Measurements from ENCODE around the gene KAT14.
"Not testable (repeated sequence)": the region's sequence is repeated elsewhere in the genome, so short reads cannot be mapped to it uniquely, and the experiment has no call there.

KAT14 gene, protein sequence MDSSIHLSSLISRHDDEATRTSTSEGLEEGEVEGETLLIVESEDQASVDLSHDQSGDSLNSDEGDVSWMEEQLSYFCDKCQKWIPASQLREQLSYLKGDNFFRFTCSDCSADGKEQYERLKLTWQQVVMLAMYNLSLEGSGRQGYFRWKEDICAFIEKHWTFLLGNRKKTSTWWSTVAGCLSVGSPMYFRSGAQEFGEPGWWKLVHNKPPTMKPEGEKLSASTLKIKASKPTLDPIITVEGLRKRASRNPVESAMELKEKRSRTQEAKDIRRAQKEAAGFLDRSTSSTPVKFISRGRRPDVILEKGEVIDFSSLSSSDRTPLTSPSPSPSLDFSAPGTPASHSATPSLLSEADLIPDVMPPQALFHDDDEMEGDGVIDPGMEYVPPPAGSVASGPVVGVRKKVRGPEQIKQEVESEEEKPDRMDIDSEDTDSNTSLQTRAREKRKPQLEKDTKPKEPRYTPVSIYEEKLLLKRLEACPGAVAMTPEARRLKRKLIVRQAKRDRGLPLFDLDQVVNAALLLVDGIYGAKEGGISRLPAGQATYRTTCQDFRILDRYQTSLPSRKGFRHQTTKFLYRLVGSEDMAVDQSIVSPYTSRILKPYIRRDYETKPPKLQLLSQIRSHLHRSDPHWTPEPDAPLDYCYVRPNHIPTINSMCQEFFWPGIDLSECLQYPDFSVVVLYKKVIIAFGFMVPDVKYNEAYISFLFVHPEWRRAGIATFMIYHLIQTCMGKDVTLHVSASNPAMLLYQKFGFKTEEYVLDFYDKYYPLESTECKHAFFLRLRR

DNA sequence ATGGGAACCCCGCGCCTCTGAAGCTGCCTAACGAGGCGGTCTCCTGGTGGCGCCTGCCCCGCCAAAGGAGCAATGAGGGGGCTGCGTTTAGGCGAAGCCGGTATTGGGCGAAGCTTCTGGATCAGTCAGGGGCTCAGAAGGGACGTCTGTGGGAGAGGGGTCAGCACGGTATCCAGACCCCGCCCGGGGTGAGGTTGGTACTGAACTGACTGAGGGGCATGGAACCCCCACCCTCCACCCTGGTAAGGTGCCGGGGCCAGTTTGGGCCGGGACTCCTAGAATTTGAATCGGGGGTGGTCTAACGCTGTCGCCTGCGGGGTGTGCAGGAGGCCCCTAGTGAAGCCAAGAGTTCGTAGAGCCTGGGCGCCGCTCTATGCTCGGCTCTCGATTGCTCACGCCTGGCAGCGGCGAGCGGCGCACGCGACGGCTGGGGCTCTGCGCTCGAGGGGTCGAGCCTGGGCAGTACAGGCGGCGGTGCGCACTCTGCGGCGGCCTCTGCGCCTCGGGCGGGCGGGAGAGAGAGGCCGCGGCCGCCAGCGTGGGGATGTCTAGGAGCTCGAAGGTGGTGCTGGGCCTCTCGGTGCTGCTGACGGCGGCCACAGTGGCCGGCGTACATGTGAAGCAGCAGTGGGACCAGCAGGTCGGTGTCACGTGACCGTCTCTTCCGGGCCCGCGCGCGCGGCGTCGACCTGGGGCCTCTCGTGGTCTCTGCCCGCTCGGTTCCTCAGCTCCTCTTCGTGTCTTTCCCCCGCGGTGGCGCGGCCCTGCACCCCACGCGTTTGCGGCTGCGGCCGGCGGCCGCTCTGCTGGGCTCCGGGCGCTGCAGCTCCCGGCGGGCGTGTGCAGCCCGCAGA lies at the start of gene KAT14, which contains the start of gene PET117:
Gene KAT14, plus strand, starts transcription at position 452 of the 854 bp plus-strand sequence. CDS start 4,798 bp downstream, outside the sequence.
Gene PET117, plus strand, starts transcription at position 452 of the 854 bp plus-strand sequence. Its CDS starts 93 bp downstream, at position 545.
- peak; percentile 94 for DNase-seq (ENCODE audit: low spot score)

DNA sequence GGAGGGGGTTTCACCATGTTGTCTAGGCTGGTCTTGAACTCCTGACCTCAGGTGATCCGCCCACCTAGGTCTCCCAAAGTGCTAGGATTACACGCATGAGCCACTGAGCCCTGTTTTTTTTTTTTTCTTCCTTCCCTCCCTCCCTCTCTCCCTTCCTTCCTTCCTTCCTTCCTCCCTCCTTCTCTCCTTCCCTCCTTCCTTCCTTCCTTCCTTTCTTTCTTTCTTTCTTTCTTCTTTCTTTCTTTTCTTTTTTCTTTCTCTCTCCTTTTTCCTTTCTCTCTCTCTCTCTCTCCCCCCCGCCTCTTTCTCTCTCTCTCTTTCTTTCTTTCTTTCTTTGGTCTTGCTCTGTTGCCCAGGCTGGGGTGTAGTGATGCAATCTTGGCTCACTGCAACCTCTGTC lies 49.4 kb upstream of the KAT14 start:
- DNase-seq (ENCODE audit: low spot score), result not testable (repeated sequence)

DNA sequence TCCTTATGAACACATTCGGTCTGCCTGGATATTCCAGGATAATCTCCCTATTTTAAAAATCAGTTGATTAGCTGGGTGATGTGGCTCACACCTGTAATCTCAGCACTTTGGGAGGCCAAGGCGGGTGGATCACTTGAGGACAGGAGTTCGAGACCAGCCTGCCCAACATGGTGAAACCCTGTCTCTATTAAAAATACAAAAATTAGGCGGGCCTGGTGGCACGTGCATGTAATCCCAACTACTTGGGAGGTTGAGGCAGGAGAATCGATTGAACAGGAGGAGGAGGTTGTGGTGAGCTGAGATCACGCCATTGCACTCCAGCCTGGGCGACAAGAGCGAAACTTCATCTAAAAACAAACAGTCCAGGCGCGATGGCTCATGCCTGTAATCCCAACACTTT lies 48.8 kb upstream of the KAT14 start:
- DNase-seq (ENCODE audit: low spot score), result not testable (repeated sequence)

DNA sequence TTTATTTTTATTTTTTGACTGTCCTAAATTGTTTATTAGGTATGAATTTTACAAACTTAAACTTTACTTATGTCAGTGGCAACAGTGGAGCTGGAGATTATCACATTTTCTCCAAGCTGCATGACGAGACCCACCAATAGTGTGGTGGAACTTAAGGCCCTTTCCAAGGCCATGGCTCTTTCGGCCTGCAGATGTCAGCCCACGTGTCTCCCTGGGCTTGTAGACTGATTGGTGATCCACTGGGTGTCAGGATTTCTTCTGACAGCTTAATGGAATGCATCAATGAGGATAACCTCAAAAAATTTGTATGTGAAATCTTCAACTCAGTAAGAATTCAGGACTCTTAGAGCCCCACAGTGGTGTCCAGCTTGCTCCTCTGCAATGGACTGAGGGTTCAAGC lies 47.6 kb upstream of the KAT14 start:
- DNase-seq (ENCODE audit: low spot score), result no peak

DNA sequence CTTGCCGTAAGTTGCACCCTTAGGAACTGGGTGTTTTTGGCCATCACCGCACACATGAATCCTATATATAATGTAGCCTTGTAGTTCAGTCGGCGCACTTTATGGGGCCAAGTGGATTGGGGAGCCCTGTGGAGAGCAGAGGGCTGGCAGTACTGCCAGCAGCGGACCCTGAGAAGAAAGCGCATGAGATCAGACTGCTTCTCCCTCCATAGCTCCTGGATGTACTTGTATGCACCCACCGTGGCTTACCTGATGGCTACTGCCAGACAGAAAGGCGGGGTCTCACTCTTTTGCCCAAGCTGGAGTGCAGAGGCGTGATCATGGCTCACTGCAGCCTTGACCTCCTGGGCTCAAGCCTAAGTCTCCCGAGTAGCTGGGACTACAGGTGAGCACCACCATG lies 47.2 kb upstream of the KAT14 start:
- no peak for DNase-seq (ENCODE audit: low spot score)

DNA sequence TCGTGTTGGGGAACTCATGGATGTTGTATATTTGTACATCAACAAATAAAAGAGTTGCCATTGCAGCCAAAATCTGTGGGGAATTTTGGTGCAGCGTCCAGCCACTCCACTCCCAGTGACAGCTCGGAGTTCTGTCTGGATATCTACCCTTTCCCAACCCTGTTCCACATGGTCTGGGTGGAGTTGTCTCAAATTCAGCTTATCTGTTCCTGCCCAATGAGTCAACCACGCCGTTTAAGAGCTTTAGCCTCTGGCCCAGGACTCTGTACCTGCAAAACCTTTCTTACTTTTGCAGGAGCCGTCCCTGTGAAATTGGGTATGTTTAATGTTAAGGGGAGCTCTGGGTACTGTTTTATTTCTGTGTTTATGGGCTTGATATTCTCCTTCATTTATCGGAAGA lies 46.0 kb upstream of the KAT14 start:
- no peak for DNase-seq (ENCODE audit: low spot score)

DNA sequence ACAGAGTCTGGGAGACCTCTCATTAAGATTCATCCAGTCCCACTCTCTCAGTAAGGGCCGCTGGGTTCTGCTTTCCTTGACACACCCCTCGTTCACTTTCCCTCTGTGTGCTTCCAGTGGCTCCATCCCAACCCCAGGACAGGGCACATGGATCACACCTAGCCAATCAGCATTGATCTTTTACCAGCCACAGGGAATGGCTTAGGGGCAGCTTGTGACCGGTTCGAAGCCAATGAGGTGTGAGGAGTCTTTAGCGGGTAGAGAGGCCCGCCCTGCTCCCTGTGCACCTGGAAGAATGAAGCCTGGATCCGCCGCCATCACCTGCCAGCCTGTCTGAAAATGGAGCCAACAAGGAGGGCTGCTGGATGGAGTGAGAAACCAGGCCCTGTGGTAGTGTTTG lies 44.8 kb upstream of the KAT14 start:
- no peak for DNase-seq (ENCODE audit: low spot score)

DNA sequence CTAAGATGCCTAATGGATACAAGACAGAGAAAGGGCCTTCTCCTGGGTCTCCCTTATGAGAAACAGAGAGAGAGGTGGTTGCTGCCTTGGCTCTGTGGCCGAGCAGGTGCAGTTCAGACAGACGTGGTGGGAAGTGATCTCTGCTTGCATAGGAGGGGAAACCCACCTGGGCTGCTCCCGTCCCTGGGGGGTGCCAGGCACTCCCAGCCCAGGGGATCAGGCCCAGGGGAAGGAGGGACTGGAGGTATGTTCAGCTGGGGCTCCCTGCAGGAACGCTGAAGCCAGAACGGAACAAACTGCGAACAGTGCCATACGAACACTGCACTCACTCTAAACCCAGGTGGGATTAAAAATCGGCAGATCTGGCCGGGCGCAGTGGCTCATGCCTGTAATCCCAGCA lies 44.3 kb upstream of the KAT14 start:
- no peak for DNase-seq (ENCODE audit: low spot score)

DNA sequence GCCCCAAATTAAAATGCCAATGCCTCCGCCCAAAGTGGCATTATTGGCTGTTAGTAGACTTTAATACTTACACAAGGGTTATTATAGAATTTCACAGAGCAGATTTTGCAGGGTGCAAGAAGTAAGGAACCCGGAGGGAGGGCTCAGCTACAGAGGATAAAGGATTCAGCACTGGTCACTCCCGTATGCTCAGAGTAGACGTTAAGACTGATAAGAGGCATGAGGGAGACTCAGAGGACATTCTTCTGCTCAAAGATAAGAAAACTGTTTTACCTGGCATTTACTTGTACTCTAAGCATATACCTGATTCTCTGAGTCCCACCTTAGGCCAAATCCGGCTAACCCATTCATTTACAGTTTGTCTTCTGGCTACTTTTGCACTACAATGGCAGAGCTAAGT lies 43.5 kb upstream of the KAT14 start:
- no peak for DNase-seq (ENCODE audit: low spot score)

DNA sequence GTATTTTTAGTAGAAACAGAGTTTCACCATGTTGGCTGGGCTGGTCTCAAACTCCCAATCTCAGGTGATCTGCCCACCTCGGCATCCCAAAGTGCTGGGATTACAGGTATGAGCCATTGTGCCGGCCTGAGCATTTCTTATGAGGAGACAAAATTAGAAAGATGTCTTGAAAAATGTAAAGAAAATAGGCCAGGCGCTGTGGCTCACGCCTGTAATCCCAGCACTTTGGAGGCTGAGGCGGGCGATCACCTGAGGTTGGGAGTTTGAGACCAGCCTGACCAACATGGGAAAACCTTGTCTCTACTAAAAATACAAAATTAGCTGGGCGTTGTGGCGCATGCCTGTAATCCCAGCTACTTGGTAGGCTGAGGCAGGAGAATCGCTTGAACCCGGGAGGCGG lies 37.1 kb upstream of the KAT14 start:
- not testable (repeated sequence) for DNase-seq (ENCODE audit: low spot score)

DNA sequence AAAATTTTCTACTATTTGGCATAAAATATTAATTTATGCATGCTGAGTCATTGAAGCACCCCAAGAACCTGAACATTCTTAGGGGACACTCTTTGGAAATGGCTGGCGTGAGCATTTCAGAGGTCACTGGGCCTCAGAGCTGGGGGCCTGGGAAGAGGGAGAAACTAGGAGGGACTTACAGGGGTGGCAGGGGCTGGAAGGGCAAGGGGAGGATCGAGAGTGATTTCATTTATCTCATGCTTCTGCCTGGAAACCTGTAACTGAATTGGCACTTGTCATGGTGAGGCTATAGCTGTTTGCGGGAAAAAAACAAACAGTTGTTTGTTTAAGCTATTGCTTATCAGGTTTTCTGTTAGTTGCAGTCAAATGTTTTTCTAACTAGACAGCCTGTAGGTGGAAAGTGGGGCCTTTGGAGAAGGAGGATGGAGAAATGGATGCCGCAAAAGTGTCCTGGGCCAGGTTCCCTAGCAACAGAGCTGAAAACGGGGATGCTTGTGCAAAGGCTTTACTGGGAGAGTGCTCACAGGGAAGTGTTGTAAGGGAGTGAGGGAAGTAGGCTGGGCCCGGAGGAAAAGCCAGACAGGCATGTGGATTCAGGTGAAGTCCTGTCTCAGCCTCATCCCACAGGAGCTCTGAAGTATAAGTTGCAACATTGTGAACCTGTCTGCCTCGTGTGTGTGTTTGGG lies 36.4 kb upstream of the KAT14 start:
- no peak for DNase-seq (ENCODE audit: low spot score)

DNA sequence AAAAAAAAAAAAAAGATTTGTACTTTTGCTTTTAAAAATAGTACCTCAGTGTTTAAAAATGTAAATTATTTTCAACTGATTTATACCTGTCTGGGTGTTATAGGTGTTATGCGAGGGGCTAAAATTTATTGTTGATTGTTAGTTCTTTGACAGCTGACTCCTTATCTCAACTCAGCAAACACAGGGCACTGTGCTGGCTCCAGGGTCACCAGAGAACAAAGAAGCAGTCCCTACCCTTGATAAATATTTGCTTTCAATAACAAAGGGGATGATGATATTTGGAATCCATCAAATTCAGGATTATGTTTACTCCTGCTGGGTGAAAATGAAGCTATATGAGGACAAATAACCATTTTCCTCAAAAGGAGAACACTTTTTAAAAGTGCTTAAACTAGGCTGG lies 34.2 kb upstream of the KAT14 start:
- DNase-seq (ENCODE audit: low spot score), result no peak

DNA sequence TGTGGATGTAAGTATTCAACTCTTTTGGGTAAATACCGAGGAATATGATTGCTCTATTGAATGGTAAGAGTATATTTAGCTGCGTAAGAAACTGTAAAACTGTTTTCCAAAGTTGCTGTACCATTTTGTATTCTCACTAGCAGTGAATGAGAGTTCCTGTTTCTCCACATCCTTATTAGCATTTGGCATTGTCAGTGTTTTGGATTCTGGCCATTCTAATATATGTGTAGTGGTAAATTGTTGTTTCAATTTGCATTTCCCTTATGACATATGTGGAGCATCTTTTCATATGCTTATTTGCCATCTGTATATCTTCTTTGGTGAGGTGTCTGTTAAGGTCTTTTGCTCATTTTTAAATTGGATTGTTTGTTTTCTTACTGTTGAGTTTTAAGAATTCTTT lies 29.3 kb upstream of the KAT14 start:
- DNase-seq (ENCODE audit: low spot score), result no peak

DNA sequence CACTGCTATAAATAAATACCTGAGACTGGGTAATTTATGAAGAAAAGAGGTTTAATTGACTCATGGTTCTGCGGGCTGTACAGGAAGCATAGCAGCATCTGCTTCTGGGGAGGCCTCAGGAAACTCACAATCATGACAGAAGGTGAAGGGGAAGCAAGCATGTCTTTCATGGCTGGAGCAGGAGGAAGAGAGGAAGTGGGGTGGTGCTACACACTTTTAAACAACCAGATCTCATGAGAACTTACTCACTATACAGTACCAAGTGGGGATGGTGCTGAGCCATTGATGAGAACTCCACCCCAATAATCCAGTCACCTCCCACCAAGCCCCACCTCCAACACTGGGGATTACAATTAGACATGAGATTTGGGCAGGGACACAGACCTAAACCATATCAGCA lies 9.1 kb upstream of the KAT14 start:
- not testable (repeated sequence) for DNase-seq (ENCODE audit: low spot score)

DNA sequence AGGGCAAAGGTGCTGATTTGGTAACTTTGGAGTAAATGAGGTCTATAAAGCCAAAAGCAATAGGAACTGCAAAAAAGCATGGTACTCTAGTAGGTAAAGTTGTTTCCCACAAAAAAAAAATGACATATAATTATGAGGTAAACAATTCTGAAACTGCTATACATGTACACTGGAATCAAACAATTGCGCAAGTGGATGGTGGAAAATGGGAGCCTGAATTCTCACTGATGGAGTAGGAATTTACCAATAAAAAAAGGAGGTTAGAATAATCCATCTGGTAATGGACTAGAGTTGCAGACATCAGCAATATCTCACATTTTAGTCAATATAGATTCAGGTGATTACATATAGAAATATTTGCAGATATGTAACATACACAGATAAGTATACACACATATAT lies 5.0 kb upstream of the KAT14 start:
- no peak for DNase-seq (ENCODE audit: low spot score)

DNA sequence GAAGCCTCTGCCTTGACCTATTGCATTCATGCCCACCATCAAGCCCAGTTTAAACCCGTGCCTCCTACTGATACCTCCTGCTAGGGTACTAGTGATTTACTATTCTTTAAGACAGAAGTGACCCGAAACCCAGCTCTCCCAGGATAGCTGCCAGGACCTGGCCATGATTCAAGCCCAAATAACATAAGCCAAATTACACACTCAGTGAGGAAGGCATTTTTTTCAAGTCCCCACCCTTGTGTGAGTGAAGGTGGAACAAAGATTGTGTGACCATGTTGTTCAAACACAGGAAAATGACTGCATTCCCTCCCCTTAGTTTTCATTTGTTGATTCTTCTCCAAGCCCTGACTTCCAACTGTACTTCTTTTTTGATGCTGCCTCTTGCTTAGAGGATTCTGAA lies 3.7 kb upstream of the KAT14 start:
- DNase-seq (ENCODE audit: low spot score), result no peak

DNA sequence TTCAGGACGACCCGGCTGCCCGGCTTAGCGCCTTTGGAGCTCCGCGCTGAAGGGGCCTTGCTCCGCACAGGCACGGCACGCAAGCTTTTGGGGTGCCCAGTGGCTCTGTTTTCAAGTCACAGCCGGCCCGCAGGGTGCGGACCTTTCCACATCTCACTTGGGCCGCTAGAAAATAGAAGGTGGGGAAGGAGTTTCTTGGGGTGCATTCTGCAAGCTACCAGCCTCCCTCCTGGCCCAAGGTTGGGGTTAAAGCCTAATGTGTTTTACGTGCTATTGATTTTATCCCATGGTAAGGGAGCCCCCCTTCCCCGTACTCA lies 561 bp downstream of the KAT14 start:
- no peak for DNase-seq (ENCODE audit: low spot score)

DNA sequence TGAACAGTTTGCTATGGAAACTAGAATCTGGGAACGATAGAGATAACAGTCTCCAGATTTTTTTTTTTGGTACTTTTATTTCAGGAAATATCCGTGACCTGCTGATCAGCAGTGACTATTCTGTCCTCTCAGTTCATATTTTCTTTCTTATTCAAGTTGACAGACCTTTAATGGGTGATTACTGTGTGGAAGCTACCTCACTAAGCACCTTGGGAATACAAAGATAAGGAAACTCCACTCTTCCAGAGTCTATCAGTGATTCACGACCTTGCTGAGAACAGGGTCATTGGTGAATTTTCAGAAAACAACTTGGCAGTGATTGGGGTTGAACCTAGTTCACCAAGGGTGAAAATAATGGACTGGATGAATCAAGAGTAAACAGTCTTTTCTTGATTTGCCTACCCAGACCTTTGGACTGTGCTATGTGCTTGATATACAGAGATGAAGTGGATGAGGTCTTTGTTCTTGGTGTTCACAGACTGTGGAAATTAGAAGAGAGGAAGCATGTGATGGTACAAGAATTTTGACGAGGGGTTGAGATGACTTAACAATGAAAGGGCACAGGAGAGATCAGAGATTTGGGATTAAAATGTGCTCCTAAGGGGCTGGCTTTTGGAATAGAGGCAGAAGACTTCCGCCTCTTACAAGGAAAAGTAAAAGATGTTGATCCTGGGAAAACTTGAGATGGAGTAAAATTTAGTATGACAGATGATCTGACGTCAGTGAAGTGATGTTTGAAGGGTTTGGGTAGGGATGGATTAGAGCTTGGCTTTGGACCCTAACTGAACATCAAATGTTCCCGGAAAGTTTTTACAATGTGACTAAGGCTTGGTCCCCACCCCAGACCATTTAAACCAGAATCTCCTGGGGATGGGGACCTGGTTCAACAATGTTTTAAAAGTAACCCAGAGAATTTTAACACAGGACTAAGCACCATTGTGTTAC lies 1.2 kb downstream of the KAT14 start:
- no peak for DNase-seq (ENCODE audit: low spot score)

DNA sequence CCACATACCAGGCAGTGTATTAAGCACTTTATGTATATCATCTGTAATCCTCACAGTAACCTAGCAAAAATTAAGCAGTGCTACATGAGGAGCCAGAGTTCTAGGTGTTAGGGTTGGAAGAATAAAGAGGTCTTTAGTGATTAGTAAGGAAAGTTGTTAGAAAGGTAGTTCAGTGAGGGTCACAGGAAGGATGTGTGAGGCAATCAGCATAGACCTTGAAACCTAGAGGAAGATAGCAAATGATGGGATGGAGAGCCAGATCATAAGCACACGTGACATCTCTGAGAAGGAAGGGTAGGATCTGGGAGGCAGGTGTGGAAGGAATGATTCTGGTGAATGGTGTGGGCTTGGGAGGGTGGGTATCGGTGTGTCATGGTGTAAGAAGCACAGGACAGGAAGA lies 2.2 kb downstream of the KAT14 start:
- DNase-seq (ENCODE audit: low spot score), result no peak

DNA sequence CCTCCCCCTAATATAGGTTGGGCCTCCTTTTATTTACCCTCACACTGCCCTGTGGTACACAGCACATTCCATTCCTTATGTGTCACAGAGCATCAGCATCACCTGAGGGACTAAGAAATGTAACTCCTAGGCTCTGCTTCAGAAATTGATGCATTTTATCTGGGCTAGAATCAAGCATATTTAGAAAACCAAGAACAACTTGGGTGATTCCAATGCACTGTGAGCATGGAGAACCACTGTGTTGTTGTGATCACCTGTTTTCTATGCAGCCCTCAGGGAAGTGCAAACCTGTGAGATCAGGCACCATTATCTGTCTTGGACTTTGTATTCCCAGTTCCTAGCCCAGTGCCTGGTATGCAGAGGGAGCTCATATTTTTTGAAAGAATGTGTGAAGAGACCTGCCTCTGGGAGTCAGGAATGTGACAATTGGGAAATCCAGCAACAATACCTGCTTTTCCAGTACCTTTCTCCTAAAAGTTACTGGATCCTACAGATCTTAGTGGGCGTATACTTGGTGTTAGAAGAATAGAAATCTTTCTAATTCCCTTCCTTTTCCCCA lies 7.0 kb downstream of the KAT14 start:
- DNase-seq (ENCODE audit: low spot score), result no peak

Measured in D341Med (cell line).